Occipital lobe (tissue), 2 donors: ENCODE results near the gene C1orf198. TPM values are rescaled to one million over a fixed set of nuclear protein-coding genes. Genes with fewer than 3 reads are reported as not detected.
A peak's percentile ranks its signal among the peaks of the same experiment; 100 is the strongest.

Source experiments
- DNase-seq: peaks from one replicate; lab custom pipeline; 2025; lab: John Stamatoyannopoulos, UW
- total RNA-seq: library from RNA; depleted of rRNA; stranded (reverse); fragments of >200 nt; gene quantifications from one replicate; pipeline ENCODE4 v1.2.3, GENCODE V29; 2014

Gene C1orf198
- total RNA-seq, 1 donor from 2014 or later = 14.5 TPM

- no peak for DNase-seq
These were observed 58.9 kb downstream of the C1orf198 start for GRCh38 chr1:230809256-230809990.

GRCh38 chr1:230808281-230808872 lies 59.9 kb downstream of the C1orf198 start:
- DNase-seq = no peak

GRCh38 chr1:230807561-230808280 lies 60.6 kb downstream of the C1orf198 start:
- peak; percentile 34 for DNase-seq

GRCh38 chr1:230807029-230807428 lies 61.3 kb downstream of the C1orf198 start:
- peak; percentile 94 for DNase-seq

GRCh38 chr1:230806552-230806951 lies 61.8 kb downstream of the C1orf198 start:
- no peak for DNase-seq

GRCh38 chr1:230804396-230804795 lies 63.9 kb downstream of the C1orf198 start:
- no peak for DNase-seq

GRCh38 chr1:230800891-230801840 lies 67.2 kb downstream of the C1orf198 start:
- DNase-seq = no peak

- no peak for DNase-seq
These were observed 69.8 kb downstream of the C1orf198 start for GRCh38 chr1:230798491-230798890.

- DNase-seq = peak; percentile 47
These were observed 70.4 kb downstream of the C1orf198 start for GRCh38 chr1:230797942-230798365.

- no peak for DNase-seq
These were observed 70.9 kb downstream of the C1orf198 start for GRCh38 chr1:230797376-230797920.

GRCh38 chr1:230796626-230797025 lies 71.7 kb downstream of the C1orf198 start:
- DNase-seq = no peak

- DNase-seq = no peak
These were observed 73.3 kb downstream of the C1orf198 start for GRCh38 chr1:230794871-230795605.

GRCh38 chr1:230794431-230794830 lies 73.9 kb downstream of the C1orf198 start:
- no peak for DNase-seq

- DNase-seq = no peak
These were observed 74.9 kb downstream of the C1orf198 start for GRCh38 chr1:230793463-230793745.

GRCh38 chr1:230792691-230793462 lies 75.4 kb downstream of the C1orf198 start:
- no peak for DNase-seq

GRCh38 chr1:230791986-230792564 lies 76.2 kb downstream of the C1orf198 start:
- DNase-seq = no peak

GRCh38 chr1:230790026-230790425 lies 78.3 kb downstream of the C1orf198 start:
- DNase-seq = no peak

- DNase-seq = no peak
These were observed 79.6 kb downstream of the C1orf198 start for GRCh38 chr1:230788561-230789275.

GRCh38 chr1:230787471-230787870 lies 80.8 kb downstream of the C1orf198 start:
- DNase-seq = no peak
